GM18858 (cell line): Measurements from ENCODE around the gene CDK6.

Source experiments
- ATAC-seq: cut with Tn5 transposase; IDR thresholded peaks from one replicate; pipeline ENCODE4 v1.9.1; 2021; ENCODE audit not compliant: unreplicated experiment

The CDK6 gene

GRCh38 chr7:92652536-92652935 lies 183.8 kb downstream of the CDK6 start:
- ATAC-seq: no peak

GRCh38 chr7:92650391-92650790 lies 186.0 kb downstream of the CDK6 start:
- no peak for ATAC-seq

GRCh38 chr7:92648067-92648466 lies 188.3 kb downstream of the CDK6 start:
- ATAC-seq: peak; percentile 65

GRCh38 chr7:92647652-92648051 lies 188.7 kb downstream of the CDK6 start:
- no peak for ATAC-seq

GRCh38 chr7:92647011-92647625 lies 189.3 kb downstream of the CDK6 start:
- ATAC-seq: peak; percentile 35

GRCh38 chr7:92645114-92646061 lies 191.0 kb downstream of the CDK6 start:
- no peak for ATAC-seq

- no peak for ATAC-seq
Observed at GRCh38 chr7:92644406-92645113, 191.8 kb downstream of the CDK6 start.

- no peak for ATAC-seq
Observed at GRCh38 chr7:92643821-92644220, 192.6 kb downstream of the CDK6 start.

- ATAC-seq: peak; percentile 82
Observed at GRCh38 chr7:92641921-92642511, 194.4 kb downstream of the CDK6 start.

- no peak for ATAC-seq
Observed at GRCh38 chr7:92639966-92640365, 196.4 kb downstream of the CDK6 start.

GRCh38 chr7:92639213-92639896 lies 197.0 kb downstream of the CDK6 start:
- no peak for ATAC-seq

- ATAC-seq: no peak
Observed at GRCh38 chr7:92636018-92636560, 200.3 kb downstream of the CDK6 start.

- no peak for ATAC-seq
Observed at GRCh38 chr7:92635538-92635937, 200.8 kb downstream of the CDK6 start.

GRCh38 chr7:92634924-92635519 lies 201.4 kb downstream of the CDK6 start:
- ATAC-seq: peak; percentile 31

GRCh38 chr7:92634205-92634604 lies 202.2 kb downstream of the CDK6 start:
- no peak for ATAC-seq

- ATAC-seq: no peak
Observed at GRCh38 chr7:92633211-92633906, 203.0 kb downstream of the CDK6 start.

- no peak for ATAC-seq
Observed at GRCh38 chr7:92632791-92633190, 203.6 kb downstream of the CDK6 start.

GRCh38 chr7:92631850-92632487 lies 204.4 kb downstream of the CDK6 start:
- ATAC-seq: no peak
